GM12801 (cell line): ENCODE data around the gene MAFG.

ENCODE experiments used
- CTCF ChIP-seq: IDR thresholded peaks from one replicate; pipeline ENCODE4 v1.5.1; 2011; ENCODE audit warnings: control low read depth; ENCODE audit not compliant: insufficient read length; ENCODE audit errors: extremely low read depth

Gene MAFG

GRCh38 chr17:81899514-81900166 lies 27.9 kb downstream of the MAFG start:
- no peak for TF ChIP-seq CTCF

GRCh38 chr17:81898885-81899284 lies 28.6 kb downstream of the MAFG start:
- TF ChIP-seq CTCF, result no peak

- TF ChIP-seq CTCF, result no peak
Measured at GRCh38 chr17:81898029-81898866, 29.3 kb downstream of the MAFG start.

GRCh38 chr17:81895400-81895799 lies 32.1 kb downstream of the MAFG start:
- TF ChIP-seq CTCF, result no peak

- TF ChIP-seq CTCF, result no peak
Measured at GRCh38 chr17:81891303-81891552, 36.3 kb downstream of the MAFG start.

- TF ChIP-seq CTCF, result no peak
Measured at GRCh38 chr17:81890447-81891302, 36.9 kb downstream of the MAFG start.

GRCh38 chr17:81889602-81890001 lies 37.9 kb downstream of the MAFG start:
- no peak for TF ChIP-seq CTCF
